Liver (tissue), 9 donors: ENCODE data around the gene TNNI3K. TPM values are rescaled to one million over a fixed set of nuclear protein-coding genes. Genes with fewer than 3 reads are reported as not detected.

ENCODE experiments used
- DNase-seq: peaks from one replicate; pipeline ENCODE4 v3.0.0-alpha.2; 2017; ENCODE audit warnings: low spot score
- H3K27ac ChIP-seq, 2 donors: one replicate each; pipeline ENCODE4 v1.7.0; 2013; ENCODE audit warnings: inconsistent platforms in 2 of 2, low read length in 2 of 2, control low read depth in 1 of 2, low read depth in 1 of 2, mild to moderate bottlenecking in 1 of 2
- H3K27me3 ChIP-seq, 4 donors: one replicate each; pipeline versions ENCODE4 v1.6.1 to v1.7.0; 2013; ENCODE audit warnings: low read length in 3 of 4, inconsistent platforms in 1 of 4, mild to moderate bottlenecking in 1 of 4, moderate library complexity in 1 of 4; ENCODE audit not compliant: control insufficient read depth in 4 of 4, insufficient read depth in 4 of 4
- H3K36me3 ChIP-seq, 4 donors: one replicate each; pipeline versions ENCODE4 v1.6.1 to v1.7.0; 2013; ENCODE audit warnings: low read length in 3 of 4, mild to moderate bottlenecking in 3 of 4, low read depth in 1 of 4, moderate library complexity in 1 of 4; ENCODE audit not compliant: control insufficient read depth in 4 of 4, insufficient read depth in 3 of 4
- H3K4me1 ChIP-seq, 4 donors: one replicate each; pipeline versions ENCODE4 v1.6.1 to v1.7.0; 2013; ENCODE audit warnings: low read length in 3 of 4, mild to moderate bottlenecking in 3 of 4, moderate library complexity in 1 of 4; ENCODE audit not compliant: control insufficient read depth in 4 of 4, insufficient read depth in 4 of 4
- H3K4me3 ChIP-seq, 3 donors: one replicate each; pipeline versions ENCODE4 v1.6.1 to v1.7.0; 2013; ENCODE audit warnings: low read length in 3 of 3, control low read depth in 1 of 3, low read depth in 1 of 3, mild to moderate bottlenecking in 1 of 3
- H3K9ac ChIP-seq, 2 donors: one replicate each; pipeline ENCODE4 v1.7.0; 2013; ENCODE audit warnings: low read length in 2 of 2, mild to moderate bottlenecking in 2 of 2, moderate library complexity in 2 of 2, control low read depth in 1 of 2, low read depth in 1 of 2
- H3K9me3 ChIP-seq, 4 donors: one replicate each; pipeline versions ENCODE4 v1.6.1 to v1.7.0; 2013; ENCODE audit warnings: low read length in 3 of 4; ENCODE audit not compliant: control insufficient read depth in 4 of 4
- ATF3 ChIP-seq: IDR thresholded peaks from 2 replicates; pipeline ENCODE4 v1.6.1; 2016; ENCODE audit warnings: antibody characterized with exemption
- CTCF ChIP-seq: fragments of 150-350 bp; IDR thresholded peaks from 2 replicates; pipeline ENCODE4 v1.5.1; 2017; ENCODE audit warnings: improper control_type of control experiment, low read depth, low read length; ENCODE audit not compliant: missing input control
- EGR1 ChIP-seq, 2 donors: IDR thresholded peaks; 2 replicates each; pipeline ENCODE4 v1.6.1; 2016 to 2018; ENCODE audit warnings: antibody characterized with exemption in 2 of 2, low read depth in 2 of 2
- FOXA1 ChIP-seq: IDR thresholded peaks from 2 replicates; pipeline ENCODE4 v1.6.1; 2016; ENCODE audit warnings: antibody characterized with exemption
- FOXA2 ChIP-seq: IDR thresholded peaks from 2 replicates; pipeline ENCODE4 v1.6.1; 2016; ENCODE audit warnings: antibody characterized with exemption
- GABPA ChIP-seq, 2 donors: IDR thresholded peaks in 1 of 2; conservative IDR thresholded peaks in 1 of 2; 2 replicates each; pipeline ENCODE4 v1.6.1; 2016; ENCODE audit warnings: antibody characterized with exemption in 2 of 2, mild to moderate bottlenecking in 1 of 2, moderate library complexity in 1 of 2
- JUND ChIP-seq, 2 donors: IDR thresholded peaks; 2 replicates each; pipeline ENCODE4 v1.6.1; 2016; ENCODE audit warnings: antibody characterized with exemption in 2 of 2
- MAX ChIP-seq: IDR thresholded peaks from 2 replicates; pipeline ENCODE4 v1.6.1; 2016; ENCODE audit warnings: antibody characterized with exemption
- NR2F2 ChIP-seq: IDR thresholded peaks from 2 replicates; pipeline ENCODE4 v1.6.1; 2016; ENCODE audit warnings: antibody characterized with exemption
- RAD21 ChIP-seq, 2 donors: IDR thresholded peaks; 2 replicates each; pipeline ENCODE4 v1.6.1; 2016; ENCODE audit warnings: antibody characterized with exemption in 2 of 2, mild to moderate bottlenecking in 2 of 2
- REST ChIP-seq: IDR thresholded peaks from 2 replicates; pipeline ENCODE4 v1.6.1; 2016; ENCODE audit warnings: antibody characterized with exemption, mild to moderate bottlenecking
- RXRA ChIP-seq, 2 donors: IDR thresholded peaks; 2 replicates each; pipeline ENCODE4 v1.6.1; 2017 to 2018; ENCODE audit warnings: antibody characterized with exemption in 2 of 2, mild to moderate bottlenecking in 1 of 2
- SP1 ChIP-seq: IDR thresholded peaks from 2 replicates; pipeline ENCODE4 v1.6.1; 2018; ENCODE audit warnings: antibody characterized with exemption, mild to moderate bottlenecking
- TAF1 ChIP-seq: conservative IDR thresholded peaks from 2 replicates; pipeline ENCODE4 v1.6.1; 2016; ENCODE audit warnings: antibody characterized with exemption, mild to moderate bottlenecking
- YY1 ChIP-seq: IDR thresholded peaks from 2 replicates; pipeline ENCODE4 v1.6.1; 2016; ENCODE audit warnings: antibody characterized with exemption, mild to moderate bottlenecking
- ZBTB33 ChIP-seq: IDR thresholded peaks from 2 replicates; pipeline ENCODE4 v1.6.1; 2016; ENCODE audit warnings: antibody characterized with exemption
- WGBS: extraction: QIAGEN DNeasy Blood & Tissue Kit; methylation state at CpG from one replicate; pipeline ENCODE4 v1.1.7; 2013; 5-methylcytosine and 5-hydroxymethylcytosine counted together
- polyA plus RNA-seq, 2 donors: library from polyadenylated mRNA; stranded (reverse) in 1 of 2; unstranded in 1 of 2; fragments of 200-250 nt in 1 of 2; fragments of >200 nt in 1 of 2; fragmentation: Nextera tagmentation in 1 of 2; extraction: Ambion mirVana in 1 of 2; gene quantifications; one replicate each; pipeline versions ENCODE4 v1.2.1 to v1.2.3, GENCODE V29; 2013 to 2015
- total RNA-seq, 2 donors: library from RNA; depleted of rRNA; stranded (reverse); fragments of >200 nt; gene quantifications; one replicate each; pipeline ENCODE4 v1.2.3, GENCODE V29; 2014
- donor health status: healthy.
- donor health status: healthy.
- donor health status: healthy.
- donor health status: healthy.
- donor health status: healthy.

TNNI3K gene
- total and polyA plus RNA-seq, 4 donors: 0.09 to 0.10 TPM; not detected in 2

GRCh38 chr1:74237787-74238186 lies 2.6 kb downstream of the TNNI3K start (continued):
- TF ChIP-seq CTCF (no peak), YY1 (no peak), MAX (no peak), NR2F2 (no peak), FOXA2 (no peak)

GRCh38 chr1:74245168-74245772 lies 10.1 kb downstream of the TNNI3K start:
- Histone ChIP-seq H3K4me3 (no peak overlapping the region), H3K36me3 (no peaks in the 10 kb centered on the region)

GRCh38 chr1:74246315-74246714 lies 11.1 kb downstream of the TNNI3K start:
- DNase-seq: no peak
- H3K9me3 ChIP-seq: no peaks in the 10 kb centered on the region
- H3K9ac ChIP-seq: no peak overlapping the region
- WGBS: 89% methylated on average over 2 of the region's 2 CpGs
- H3K4me3 ChIP-seq: no peak overlapping the region
- no peaks in the 10 kb centered on the region for H3K4me1 ChIP-seq
- H3K36me3 ChIP-seq: no peaks in the 10 kb centered on the region
- H3K27ac ChIP-seq: no peak overlapping the region
- no peaks in the 10 kb centered on the region for H3K27me3 ChIP-seq
- TF ChIP-seq GABPA (IDR thresholded peaks at IDR 0.05 in 1 of 2, conservative IDR thresholded peaks at IDR 0.05 in 1 of 2): no peak
- no peak for TF ChIP-seq JUND (IDR thresholded peaks at IDR 0.05)
- TF ChIP-seq EGR1 (IDR thresholded peaks at IDR 0.05; ENCODE audit: low read depth in 2 of 2): no peak
- no peak for TF ChIP-seq ZBTB33
- no peak for TF ChIP-seq FOXA1
- TF ChIP-seq NR2F2: no peak
- TF ChIP-seq REST: no peak
- no peak for TF ChIP-seq TAF1
- no peak for TF ChIP-seq RXRA (IDR thresholded peaks at IDR 0.05)
- no peak for TF ChIP-seq MAX
- TF ChIP-seq SP1: no peak
- TF ChIP-seq ATF3: no peak

More at GRCh38 chr1:74245168-74245772, 10.1 kb downstream of the TNNI3K start:
- Histone ChIP-seq H3K4me1 (no peaks in the 10 kb centered on the region), H3K27ac (no peak overlapping the region), H3K9me3 (no peaks in the 10 kb centered on the region), H3K27me3 (no peaks in the 10 kb centered on the region), H3K9ac (no peak overlapping the region)
- TF ChIP-seq RAD21 (IDR thresholded peaks at IDR 0.05): no peak
- TF ChIP-seq ZBTB33: no peak
- no peak for TF ChIP-seq TAF1
- no peak for DNase-seq
- 19% methylated on average over 2 of the region's 2 CpGs for WGBS
